Activated CD4-positive, alpha-beta T cell treated with anti-CD3 and anti-CD28 coated beads for 4 hours (primary cell): ENCODE measurements around the gene TNFAIP1.
"Not testable (repeated sequence)": the region's sequence is repeated elsewhere in the genome, so short reads cannot be mapped to it uniquely, and the experiment has no call there.

Source experiments
- DNase-seq, 2 donors: peaks; one replicate each; pipeline ENCODE4 v3.0.0-alpha.2; 2020

Gene TNFAIP1

GRCh38 chr17:28335201-28335958, at the start of gene TNFAIP1, which contains the start of gene IFT20:
TNFAIP1 (plus strand) TSS chr17:28335761; CDS start chr17:28339522, 3,761 bp downstream.
IFT20 (minus strand) TSS chr17:28335472; CDS start chr17:28331985, 3,487 bp downstream.
- DNase-seq: peak; percentile 96 to 98

DNA sequence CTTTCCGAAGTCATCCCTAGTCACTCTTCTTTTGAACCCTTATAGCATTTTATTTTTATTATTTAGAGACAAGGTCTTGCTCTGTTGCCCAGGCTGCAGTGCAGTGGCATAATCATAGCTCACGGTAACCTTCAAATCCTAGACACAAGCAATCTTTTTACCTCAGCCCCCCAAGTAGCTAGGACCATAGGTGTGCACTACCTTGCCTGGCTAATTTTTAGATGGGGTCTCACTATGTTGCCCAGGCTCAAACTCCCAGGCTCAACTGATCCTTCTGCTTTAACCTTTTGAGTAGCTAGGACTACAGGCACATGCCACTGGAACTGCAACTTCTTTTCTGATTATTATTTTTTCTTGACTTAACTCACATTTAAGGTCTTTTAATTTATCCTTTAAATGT, 49.6 kb upstream of the TNFAIP1 start:
- no peak for DNase-seq

DNA sequence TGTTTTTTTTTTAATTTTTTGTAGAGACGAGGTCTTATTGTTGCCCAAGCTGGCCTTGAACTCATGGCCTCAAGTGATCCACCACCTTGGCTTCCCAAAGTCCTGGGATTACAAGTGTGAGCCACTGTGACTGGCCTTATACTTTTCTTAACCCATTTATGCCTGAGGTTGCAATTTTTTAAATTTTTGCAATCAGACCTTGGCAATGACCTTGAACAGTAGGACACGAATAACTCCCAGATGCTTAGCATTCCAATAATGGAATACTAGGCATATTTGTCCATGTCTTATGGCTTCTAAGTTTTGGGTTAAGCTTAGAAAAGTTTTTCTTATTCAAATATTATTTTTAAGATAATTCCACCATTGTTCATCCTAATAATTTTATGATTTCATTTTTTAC, 44.9 kb upstream of the TNFAIP1 start:
- no peak for DNase-seq

DNA sequence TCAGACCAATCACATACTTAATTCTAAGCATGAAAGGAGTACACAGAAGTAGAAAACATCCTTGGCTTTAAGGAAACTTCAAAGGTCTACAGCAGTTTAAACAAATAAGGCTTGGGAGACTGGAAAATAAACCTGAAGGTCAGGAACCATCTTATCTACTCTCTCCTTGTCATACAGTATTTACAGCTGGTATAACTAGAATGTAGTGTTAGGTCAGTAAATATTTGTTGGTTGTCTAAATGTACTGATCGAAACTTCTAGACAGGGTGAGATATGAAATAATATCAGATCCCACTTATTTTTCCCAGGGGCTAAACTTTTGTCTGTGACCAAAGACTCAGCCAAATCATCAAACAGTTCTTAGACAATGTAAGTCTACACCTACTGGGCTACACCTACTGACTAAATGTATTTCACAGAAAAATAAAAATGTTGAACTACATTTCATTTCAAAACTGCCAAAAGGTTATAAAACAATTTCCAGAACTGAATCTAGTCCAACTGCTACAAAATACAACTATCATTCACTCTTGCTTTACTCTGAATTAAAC, 43.7 kb upstream of the TNFAIP1 start:
- no peak for DNase-seq

DNA sequence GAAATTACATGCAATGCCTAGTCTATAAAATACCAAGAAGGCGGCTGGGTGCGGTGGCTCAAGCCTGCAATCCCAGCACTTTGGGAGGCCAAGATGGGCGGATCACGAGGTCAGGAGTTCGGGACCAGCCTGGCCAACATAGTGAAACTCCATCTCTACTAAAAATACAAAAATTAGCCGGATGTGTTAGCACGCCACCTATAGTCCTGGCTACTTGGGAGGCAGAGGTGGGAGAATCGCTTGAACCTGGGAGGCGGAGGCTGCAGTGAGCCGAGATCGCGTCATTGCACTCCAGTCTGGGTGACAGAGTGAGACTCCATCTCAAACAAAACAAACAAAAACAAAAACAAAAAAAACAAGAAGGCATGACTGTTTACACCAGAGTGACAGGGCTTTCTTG, 42.7 kb upstream of the TNFAIP1 start:
- not testable (repeated sequence) for DNase-seq

- no peak for DNase-seq
Measured at GRCh38 chr17:28293994-28294393, 41.6 kb upstream of the TNFAIP1 start.

GRCh38 chr17:28295677-28296578, 39.6 kb upstream of the TNFAIP1 start:
- no peak for DNase-seq

DNA sequence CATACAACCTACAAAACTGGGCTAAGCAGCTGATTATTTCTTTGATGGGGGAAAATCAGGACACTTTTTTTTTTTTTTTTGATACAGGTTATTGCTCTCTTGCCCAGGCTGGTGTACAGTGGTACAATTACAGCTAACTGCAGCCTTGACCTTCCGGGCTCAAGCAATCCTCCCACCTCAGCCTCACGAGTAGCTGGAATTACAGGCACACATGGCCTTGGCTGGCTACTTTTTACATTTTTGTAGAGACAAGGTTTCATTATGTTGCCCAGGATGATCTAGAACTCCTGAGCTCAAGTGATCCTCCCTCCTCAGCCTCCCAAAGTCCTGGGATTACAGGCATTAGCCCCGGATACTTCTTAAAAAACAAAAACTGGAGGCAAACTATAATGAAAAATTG, 37.1 kb upstream of the TNFAIP1 start:
- no peak for DNase-seq

DNA sequence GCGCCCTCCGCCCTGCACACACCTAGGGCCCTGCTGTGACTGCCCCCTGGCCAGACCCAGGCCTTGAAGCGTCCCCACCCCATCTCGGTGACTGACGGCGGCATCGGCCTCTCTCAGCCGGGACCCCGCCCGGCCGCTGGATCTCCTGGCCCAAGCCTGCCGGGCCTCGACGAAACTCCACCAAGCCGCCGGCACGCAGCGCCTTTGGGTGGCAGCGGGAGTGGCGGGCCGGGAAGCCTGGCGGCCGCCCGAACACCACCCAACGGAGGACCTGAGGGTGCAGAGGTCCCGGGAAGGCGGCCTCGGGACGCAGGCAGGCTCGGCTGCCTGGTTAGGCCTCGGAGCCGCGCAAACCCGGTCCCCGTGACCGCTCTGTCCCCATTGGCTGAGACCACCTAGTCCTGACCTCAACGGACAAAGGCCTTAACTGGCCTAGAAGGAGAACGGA, 28.6 kb upstream of the TNFAIP1 start:
- DNase-seq: no peak

DNA sequence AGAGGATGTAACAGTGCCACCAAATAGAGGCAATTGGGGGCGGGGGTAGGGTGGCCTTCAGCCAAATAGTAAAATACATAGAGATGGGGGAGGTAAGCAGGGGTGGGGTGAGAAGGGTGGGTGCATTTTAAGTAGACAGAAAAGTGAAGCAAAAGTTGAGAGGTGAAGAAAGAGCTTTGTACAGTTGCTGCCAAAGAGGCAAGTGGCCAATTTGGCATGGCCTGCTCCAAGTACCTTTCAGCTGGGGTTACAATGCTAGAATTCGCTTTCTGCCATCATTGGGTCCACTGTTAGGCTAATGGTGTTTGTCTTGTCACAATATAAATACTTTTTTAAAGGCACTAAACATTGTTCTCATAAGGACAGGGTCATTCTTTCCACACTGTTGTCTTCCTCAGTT, 21.7 kb upstream of the TNFAIP1 start:
- DNase-seq: no peak

GRCh38 chr17:28315846-28316705, 19.5 kb upstream of the TNFAIP1 start:
- no peak for DNase-seq

- no peak for DNase-seq
Measured at GRCh38 chr17:28317099-28317965, 18.2 kb upstream of the TNFAIP1 start.

DNA sequence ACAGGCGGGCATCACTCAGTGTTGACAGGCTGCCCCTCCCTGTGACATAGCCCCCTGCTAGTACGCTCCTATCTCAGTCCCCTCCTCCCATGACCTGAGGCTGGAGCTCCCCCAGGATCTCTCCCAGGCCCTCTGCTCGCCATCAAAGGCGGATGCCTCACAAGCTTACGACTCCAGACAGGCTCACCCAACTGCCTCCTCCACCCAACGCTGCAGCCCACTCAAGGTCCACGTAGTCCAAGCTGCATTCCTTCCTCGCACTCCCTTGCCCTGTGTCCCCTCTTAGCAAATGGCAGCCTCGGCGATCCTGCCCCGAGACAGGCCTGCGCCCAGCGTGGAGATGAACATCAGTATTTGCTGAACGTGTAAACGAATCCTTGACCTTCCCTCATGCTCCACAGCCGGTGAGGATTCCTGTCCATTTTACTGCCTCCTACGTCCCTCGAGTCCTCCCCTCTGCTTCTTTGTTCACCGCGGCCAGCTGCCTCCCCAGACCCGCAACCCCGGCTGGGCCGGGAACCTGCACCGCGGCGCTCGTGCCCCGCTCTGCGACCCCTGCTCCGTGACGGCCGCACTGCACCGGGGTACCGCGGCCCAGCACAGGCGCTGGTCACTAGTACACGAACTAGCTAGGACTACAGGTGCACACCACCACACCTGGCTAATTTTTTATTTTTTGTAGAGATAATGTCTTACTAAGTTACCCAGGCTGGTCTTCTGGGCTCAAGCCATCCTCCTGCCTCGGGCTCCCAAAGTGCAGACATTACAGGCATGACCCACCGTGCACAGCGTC, 17.4 kb upstream of the TNFAIP1 start:
- no peak for DNase-seq

GRCh38 chr17:28318759-28319597, 16.6 kb upstream of the TNFAIP1 start, which contains the start of gene TMEM97:
TMEM97 (plus strand) TSS chr17:28319200; CDS start chr17:28319240, 40 bp downstream.
- peak; percentile 91 to 96 for DNase-seq

- DNase-seq: no peak
Measured at GRCh38 chr17:28319598-28319935, 16.0 kb upstream of the TNFAIP1 start.

DNA sequence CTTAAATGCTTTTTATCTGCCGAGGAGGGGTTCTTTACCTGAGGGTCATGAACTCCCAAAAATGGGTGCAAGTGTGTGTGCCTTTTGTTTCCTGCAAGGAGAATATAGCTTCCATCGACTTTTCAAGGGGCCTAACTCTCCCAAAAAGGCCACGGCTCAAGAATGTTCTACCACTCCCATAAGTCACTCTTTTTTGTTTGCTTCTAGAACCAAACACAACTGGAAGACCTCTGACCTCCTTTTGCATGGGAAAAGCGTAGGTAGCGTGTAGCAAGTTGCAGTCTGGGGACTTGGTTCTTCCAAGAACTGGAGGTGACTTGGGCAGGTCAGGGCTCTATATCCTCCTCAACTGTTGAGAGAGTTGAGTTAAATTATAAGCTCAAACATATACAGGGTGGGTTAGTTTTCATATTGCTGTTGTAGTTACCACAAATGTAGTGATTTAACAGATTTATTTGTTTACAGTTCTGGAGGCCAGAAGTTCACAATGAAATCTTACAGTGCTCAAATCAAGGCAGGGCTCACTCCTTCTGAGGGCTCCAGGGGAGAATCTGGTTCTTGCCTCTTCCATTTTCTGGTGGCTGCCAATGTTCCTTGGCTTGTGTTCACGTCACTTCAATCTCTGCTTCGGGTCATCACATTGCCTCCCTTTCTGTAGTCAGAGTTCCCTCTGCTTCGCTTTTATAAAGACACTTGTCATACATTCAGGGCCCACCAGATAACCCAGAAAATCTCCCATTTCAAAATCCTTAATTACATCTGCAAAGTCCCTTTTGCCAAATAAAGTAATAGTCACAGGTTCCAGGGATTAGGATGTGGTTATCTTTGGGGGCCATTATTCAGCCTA, 15.1 kb upstream of the TNFAIP1 start:
- DNase-seq: no peak

DNA sequence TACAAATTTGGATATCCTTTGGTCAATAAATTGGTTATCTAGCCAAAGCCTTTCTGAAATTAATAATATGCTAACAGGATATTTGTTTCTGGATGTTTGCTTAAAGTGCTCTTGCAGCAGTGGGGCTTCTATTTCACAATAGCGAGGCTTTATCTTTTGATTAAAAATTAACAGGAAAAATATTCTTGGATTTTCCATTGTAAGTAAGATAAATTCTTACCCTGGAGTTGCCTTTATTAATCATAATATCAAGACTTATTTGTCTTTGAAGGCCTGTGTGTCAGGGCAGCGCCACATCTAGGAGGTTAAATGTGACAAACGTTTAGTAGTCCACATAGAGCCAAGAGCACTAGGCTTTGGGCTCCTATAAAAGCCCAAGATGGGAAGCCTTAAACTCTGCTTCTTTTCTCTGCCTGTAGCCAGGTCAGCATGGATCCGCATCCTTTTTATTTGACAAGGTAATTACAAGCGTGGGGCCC, 11.3 kb upstream of the TNFAIP1 start:
- DNase-seq: no peak

- no peak for DNase-seq
Measured at GRCh38 chr17:28324781-28325180, 10.8 kb upstream of the TNFAIP1 start.

GRCh38 chr17:28325211-28325610, 10.3 kb upstream of the TNFAIP1 start:
- DNase-seq: no peak
